Activated T-cell treated with anti-CD3 and anti-CD28 coated beads, Interleukin-2, amount 50 U/mL, for 48 hours (primary cell): ENCODE measurements around the gene KBTBD6.
"Not testable (repeated sequence)": the region's sequence is repeated elsewhere in the genome, so short reads cannot be mapped to it uniquely, and the experiment has no call there.

Source experiments
- DNase-seq, 2 experiments: peaks; one replicate each; pipeline ENCODE4 v3.0.0-alpha.2; 2020

KBTBD6 gene

GRCh38 chr13:41132512-41133152 lies at the start of gene KBTBD6:
TSS of gene KBTBD6 (minus strand) at chr13:41132802. CDS start at chr13:41132511, 291 bp downstream.
- peak; percentile 95 to 97 for DNase-seq

- DNase-seq, result no peak
Observed at GRCh38 chr13:41182231-41182630, 49.6 kb upstream of the KBTBD6 start.

- no peak for DNase-seq
Observed at GRCh38 chr13:41179593-41180250, 47.1 kb upstream of the KBTBD6 start.

GRCh38 chr13:41178040-41178439 lies 45.4 kb upstream of the KBTBD6 start:
- DNase-seq, result no peak

GRCh38 chr13:41177616-41178015 lies 45.0 kb upstream of the KBTBD6 start:
- DNase-seq, result no peak

GRCh38 chr13:41175576-41175975 lies 43.0 kb upstream of the KBTBD6 start:
- DNase-seq, result not testable (repeated sequence)

GRCh38 chr13:41162151-41162550 lies 29.5 kb upstream of the KBTBD6 start:
- no peak for DNase-seq

- DNase-seq, result no peak
Observed at GRCh38 chr13:41159174-41159573, 26.6 kb upstream of the KBTBD6 start.

- DNase-seq, result no peak
Observed at GRCh38 chr13:41157048-41157717, 24.6 kb upstream of the KBTBD6 start.

- DNase-seq, result no peak
Observed at GRCh38 chr13:41156620-41157019, 24.0 kb upstream of the KBTBD6 start.

- no peak for DNase-seq
Observed at GRCh38 chr13:41154042-41154441, 21.4 kb upstream of the KBTBD6 start.

- DNase-seq, result no peak
Observed at GRCh38 chr13:41152005-41152404, 19.4 kb upstream of the KBTBD6 start.

- no peak for DNase-seq
Observed at GRCh38 chr13:41150058-41150457, 17.5 kb upstream of the KBTBD6 start.

GRCh38 chr13:41148419-41149283 lies 16.0 kb upstream of the KBTBD6 start:
- no peak for DNase-seq

- DNase-seq, result no peak
Observed at GRCh38 chr13:41145136-41145908, 12.7 kb upstream of the KBTBD6 start.

GRCh38 chr13:41144576-41144975 lies 12.0 kb upstream of the KBTBD6 start:
- no peak for DNase-seq

- DNase-seq, result no peak
Observed at GRCh38 chr13:41139296-41139966, 6.8 kb upstream of the KBTBD6 start.

GRCh38 chr13:41137951-41138350 lies 5.3 kb upstream of the KBTBD6 start:
- DNase-seq, result no peak

GRCh38 chr13:41137241-41137640 lies 4.6 kb upstream of the KBTBD6 start:
- DNase-seq, result no peak

GRCh38 chr13:41136396-41137031 lies 3.9 kb upstream of the KBTBD6 start:
- no peak for DNase-seq

GRCh38 chr13:41133951-41134350 lies 1.3 kb upstream of the KBTBD6 start:
- no peak for DNase-seq
